Measurements from ENCODE around the gene SSR4.

The SSR4 gene

GRCh38 chrX:153824348-153824747 lies 29.9 kb downstream of the SSR4 start:
- no peak overlapping the region for H3K4me3 ChIP-seq (ENCODE audit: low read depth, low read length)
- DNase-seq (ENCODE audit: low read depth), result no peak

- DNase-seq (ENCODE audit: low read depth), result no peak
- H3K4me3 ChIP-seq (ENCODE audit: low read depth, low read length), result no peak overlapping the region
Measured at GRCh38 chrX:153825042-153825441, 30.6 kb downstream of the SSR4 start.

- DNase-seq (ENCODE audit: low read depth), result no peak
- H3K4me3 ChIP-seq (ENCODE audit: low read depth, low read length), result no peak overlapping the region
Measured at GRCh38 chrX:153827016-153827415, 32.5 kb downstream of the SSR4 start.

- H3K4me3 ChIP-seq (ENCODE audit: low read depth, low read length), result no peak overlapping the region
- DNase-seq (ENCODE audit: low read depth), result no peak
Measured at GRCh38 chrX:153827903-153828302, 33.4 kb downstream of the SSR4 start.

GRCh38 chrX:153828308-153828707 lies 33.8 kb downstream of the SSR4 start:
- DNase-seq (ENCODE audit: low read depth), result no peak
- no peak overlapping the region for H3K4me3 ChIP-seq (ENCODE audit: low read depth, low read length)

- H3K4me3 ChIP-seq (ENCODE audit: low read depth, low read length), result no peak overlapping the region
- no peak for DNase-seq (ENCODE audit: low read depth)
Measured at GRCh38 chrX:153828723-153829548, 34.5 kb downstream of the SSR4 start.

- H3K4me3 ChIP-seq (ENCODE audit: low read depth, low read length), result no peak overlapping the region
Measured at GRCh38 chrX:153829549-153829798, 35.0 kb downstream of the SSR4 start.

GRCh38 chrX:153829799-153830639 lies 35.6 kb downstream of the SSR4 start, which contains the start of gene PDZD4:
Gene PDZD4, minus strand, starts transcription at chrX:153830544. Its CDS starts 246 bp downstream, at chrX:153830298.
- no peak for DNase-seq (ENCODE audit: low read depth)
- peak within 1 kb of the TSS; percentile 20 for H3K4me3 ChIP-seq (ENCODE audit: low read depth, low read length)

More at GRCh38 chrX:153829549-153829798, 35.0 kb downstream of the SSR4 start:
- no peak for DNase-seq (ENCODE audit: low read depth)

- DNase-seq (ENCODE audit: low read depth), result no peak
- H3K4me3 ChIP-seq (ENCODE audit: low read depth, low read length), result no peak overlapping the region
Measured at GRCh38 chrX:153830640-153831428, 36.4 kb downstream of the SSR4 start.

GRCh38 chrX:153831429-153832150 lies 37.1 kb downstream of the SSR4 start:
- no peak overlapping the region for H3K4me3 ChIP-seq (ENCODE audit: low read depth, low read length)
- no peak for DNase-seq (ENCODE audit: low read depth)

- no peak overlapping the region for H3K4me3 ChIP-seq (ENCODE audit: low read depth, low read length)
- DNase-seq (ENCODE audit: low read depth), result no peak
Measured at GRCh38 chrX:153832728-153833127, 38.3 kb downstream of the SSR4 start.

- no peak for DNase-seq (ENCODE audit: low read depth)
- no peak overlapping the region for H3K4me3 ChIP-seq (ENCODE audit: low read depth, low read length)
Measured at GRCh38 chrX:153836921-153837320, 42.5 kb downstream of the SSR4 start.

GRCh38 chrX:153844509-153845082 lies 50.1 kb downstream of the SSR4 start:
- DNase-seq (ENCODE audit: low read depth), result no peak
- H3K4me3 ChIP-seq (ENCODE audit: low read depth, low read length), result no peak overlapping the region

- no peak overlapping the region for H3K4me3 ChIP-seq (ENCODE audit: low read depth, low read length)
- no peak for DNase-seq (ENCODE audit: low read depth)
Measured at GRCh38 chrX:153845195-153845594, 50.7 kb downstream of the SSR4 start.

- no peak overlapping the region for H3K4me3 ChIP-seq (ENCODE audit: low read depth, low read length)
- no peak for DNase-seq (ENCODE audit: low read depth)
Measured at GRCh38 chrX:153845842-153846241, 51.4 kb downstream of the SSR4 start.
